Brain pericyte (primary cell): ENCODE measurements around the gene SUSD4.

Experiments used
- DNase-seq: peaks from one replicate; pipeline ENCODE4 v3.0.0-alpha.2; 2012; ENCODE audit warnings: low read depth, low spot score

SUSD4 gene

DNA sequence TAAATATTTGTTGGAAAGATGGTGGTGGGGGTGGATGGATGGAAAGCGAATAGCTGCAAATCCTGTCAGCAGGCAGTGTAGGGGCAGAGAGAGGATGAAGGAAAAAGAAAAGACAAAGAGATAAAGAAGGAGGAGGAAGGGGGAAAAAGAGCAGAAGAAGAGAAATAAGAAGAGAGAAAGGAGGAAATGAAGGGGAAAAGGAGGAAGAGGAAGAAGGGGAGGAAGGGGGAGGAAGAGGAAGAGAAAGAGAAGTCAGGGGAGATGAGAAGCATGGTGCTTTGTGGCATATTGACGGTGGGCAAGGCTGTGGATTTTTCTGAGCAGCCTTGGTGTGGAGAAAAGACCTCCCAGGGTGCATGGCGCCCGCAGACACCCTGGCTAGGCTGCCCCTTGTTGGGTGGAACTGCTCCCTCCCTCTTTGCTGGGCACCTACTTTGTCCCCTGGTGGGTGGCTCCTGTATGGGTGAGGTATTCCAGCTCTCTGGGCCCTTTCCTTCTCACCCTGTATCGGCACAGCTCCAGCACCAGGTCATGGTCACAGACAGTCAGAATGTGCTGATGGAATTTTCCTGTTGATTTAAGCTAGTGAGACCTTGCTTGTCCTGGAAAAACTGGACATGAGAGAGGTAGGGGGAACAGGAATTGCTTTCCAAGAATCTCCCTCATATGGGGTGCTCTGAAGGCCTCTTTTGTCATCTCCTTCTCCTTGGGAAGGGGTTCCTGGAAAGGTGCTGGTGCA lies 175.2 kb downstream of the SUSD4 start:
- DNase-seq, result no peak

DNA sequence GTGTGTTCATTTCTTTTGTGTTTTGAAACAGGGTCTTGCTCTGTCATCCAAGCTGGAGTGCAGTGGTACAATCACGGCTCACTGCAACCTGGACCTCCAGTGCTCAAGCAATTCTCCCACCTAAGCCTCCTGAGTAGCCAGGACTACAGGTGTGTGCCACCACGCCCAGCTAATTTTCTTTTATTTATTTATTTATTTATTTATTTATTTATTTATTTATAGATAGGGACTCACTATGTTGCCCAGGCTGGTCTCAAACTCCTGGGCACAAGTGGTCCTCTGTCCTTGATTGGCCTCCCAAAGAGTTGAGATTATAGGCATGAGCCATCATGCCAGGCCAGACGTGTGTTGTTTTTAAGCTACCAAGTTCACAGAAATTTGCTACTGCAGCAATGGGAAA lies 177.2 kb downstream of the SUSD4 start:
- DNase-seq, result no peak

DNA sequence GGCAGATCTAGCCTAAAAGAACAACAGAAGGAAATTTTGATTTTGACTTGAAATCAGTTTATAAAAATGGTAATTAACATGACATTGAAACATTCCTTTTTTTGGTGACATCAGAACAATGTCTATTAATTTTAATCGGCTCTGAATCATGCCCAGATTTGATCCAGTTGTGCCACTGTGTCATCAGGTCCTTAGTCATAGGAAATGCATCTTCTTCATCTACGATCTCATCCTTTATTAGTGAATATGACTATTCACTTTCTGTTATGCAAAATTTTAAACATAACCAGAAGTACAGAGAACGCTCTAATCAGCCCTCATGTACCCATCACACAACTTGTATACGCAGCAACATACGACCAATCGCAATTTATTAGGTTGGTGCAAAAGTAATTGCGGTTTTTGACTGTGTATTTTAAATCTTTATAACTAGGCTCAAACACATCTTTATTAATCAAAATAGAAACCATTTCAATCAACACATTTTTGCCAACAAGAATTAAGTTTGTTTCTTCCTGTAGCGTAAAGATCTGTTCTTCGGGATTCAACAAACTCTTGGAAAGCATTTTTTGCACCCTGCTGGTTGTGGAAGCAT lies 180.6 kb downstream of the SUSD4 start:
- DNase-seq, result no peak

DNA sequence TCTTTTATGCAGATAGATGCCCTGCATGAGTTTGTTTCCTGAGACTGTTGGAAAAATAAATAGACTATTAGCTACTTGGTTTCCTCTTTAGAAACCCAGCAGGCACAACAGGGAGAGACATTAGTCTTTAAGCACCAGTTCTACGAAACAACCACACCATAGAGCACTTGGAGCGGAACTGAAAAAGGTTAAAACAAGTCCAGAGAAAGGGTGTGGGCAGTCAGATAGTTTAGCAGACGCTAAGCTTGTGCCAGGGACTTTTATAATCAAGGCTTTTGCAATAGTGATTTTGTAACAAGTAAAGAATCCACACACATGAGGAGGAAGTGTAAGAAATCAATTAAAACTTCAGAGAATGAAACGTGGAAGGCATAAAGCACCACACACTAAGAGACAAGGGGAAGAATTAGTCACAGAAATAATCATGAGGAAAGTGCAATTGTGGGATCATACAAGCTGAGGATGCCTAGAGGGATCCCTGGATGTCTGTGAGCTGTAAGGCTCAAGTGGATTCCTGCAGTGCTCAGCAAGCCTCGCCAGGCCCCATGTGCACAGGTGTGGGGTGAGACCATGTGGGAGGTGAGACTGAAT lies 183.2 kb downstream of the SUSD4 start:
- DNase-seq, result no peak

DNA sequence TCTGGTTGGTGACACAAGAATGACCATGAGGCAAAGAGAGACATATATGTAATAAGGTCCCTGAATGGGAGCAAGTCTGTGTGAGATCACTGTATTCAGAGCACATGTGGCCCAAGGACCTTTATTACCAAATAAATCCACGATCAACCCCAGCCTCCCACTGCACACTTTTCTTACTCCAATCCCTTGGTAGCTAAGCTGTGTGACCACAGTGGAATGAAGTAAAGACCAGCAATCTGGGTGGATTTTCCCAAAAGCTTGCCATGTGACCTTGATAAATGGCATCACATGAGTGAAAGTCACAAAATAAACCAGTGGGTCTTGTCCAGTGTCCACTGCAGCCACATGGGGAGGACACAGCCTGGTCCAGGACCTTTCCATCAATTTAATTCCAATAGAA lies 184.2 kb downstream of the SUSD4 start:
- no peak for DNase-seq

DNA sequence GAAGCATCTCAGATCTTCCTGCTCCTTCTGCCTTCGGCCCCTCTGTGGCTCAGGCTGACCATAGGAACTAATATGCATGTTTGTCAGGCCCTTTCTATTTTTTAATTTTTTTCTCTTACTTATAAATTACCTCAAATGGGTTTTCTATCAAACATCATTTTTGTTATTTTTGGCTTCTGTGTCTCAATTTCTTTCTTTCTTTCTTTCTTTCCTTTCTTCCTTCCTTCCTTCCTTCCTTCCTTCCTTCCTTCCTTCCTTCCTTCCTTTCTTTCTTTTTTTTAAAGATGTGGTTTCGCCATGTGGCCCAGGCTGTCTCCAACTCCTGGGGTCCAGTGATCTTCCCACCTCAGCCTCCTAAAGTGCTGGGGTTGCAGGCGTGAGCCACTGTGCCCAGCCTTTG lies 184.7 kb downstream of the SUSD4 start:
- DNase-seq, result no peak

DNA sequence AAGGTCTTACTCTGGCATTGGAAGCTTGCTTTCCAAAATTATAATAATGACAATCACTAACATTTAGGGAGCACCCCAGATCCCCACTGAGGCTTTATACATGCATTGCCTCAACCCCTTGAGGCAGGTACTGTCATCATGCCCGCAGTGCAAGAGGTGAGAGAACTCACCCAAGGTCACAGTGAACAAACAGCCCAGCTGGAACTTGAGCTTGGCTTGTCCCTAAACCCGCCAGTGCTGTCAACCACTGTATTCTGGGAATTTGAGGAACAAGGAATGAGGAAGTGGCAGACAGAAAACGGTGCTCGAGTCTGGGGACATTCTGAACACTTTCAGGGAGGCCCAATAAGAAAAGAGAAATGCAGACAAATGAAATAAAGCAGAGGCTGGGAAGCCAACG lies 186.3 kb downstream of the SUSD4 start:
- no peak for DNase-seq

DNA sequence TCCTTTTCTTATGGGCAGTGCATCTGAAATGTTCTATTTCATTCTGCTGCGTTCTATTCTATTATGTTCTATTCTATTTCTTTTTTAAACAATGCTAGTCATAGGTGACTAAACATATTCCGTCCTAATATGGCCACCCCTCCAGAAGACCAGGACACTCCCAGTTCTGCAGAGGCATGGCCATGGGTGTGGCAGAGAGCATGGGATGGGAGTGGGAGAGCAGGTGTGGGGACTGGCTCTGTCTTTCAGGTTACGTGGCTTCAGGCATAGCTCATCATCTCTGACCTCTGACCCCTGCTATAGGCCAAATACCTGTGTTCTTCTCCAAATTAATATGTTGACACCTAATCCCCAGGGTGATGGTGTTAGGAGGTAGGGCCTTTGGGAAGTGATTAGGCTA lies 187.5 kb downstream of the SUSD4 start:
- no peak for DNase-seq

DNA sequence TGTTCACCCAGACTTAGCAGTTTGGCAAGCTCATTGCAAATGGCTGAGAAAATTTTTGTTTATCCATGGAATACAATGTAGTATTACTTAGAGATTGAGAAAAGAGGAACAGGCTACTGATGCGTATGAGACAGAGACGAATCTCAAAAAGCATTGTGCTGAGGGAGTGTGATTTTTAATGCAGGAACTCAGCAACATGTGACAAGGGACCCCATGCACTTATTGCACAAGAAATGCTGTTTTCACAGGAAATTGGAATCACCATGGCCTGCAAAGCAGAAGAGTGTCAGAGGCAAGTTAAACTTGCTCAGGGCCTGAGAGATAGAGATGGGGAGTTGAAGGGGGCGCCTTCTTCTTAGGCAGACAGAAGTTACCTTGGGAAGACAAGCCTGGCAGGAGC lies 188.3 kb downstream of the SUSD4 start:
- DNase-seq, result no peak

DNA sequence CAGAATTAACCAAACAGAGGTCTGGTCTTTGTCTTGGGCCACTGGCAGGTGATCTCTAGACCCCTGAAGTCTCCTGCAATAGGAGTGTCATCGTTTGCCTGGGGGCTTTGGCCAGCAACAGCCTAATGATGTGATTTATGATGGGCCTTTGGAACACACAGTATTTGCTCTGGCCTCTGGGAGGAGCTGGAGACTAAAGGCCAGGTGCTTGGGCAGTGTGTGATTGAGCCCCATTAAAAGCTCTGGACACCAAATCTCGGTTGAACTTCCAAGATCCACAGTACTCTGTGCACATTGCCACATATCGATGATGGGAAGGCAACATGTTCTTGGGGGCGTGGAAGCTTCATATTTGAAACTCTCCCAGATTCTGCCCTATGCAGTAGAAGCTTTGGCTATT lies 188.9 kb downstream of the SUSD4 start:
- no peak for DNase-seq
